ENCODE results near the gene MPPED1. TPM values are rescaled to one million over a fixed set of nuclear protein-coding genes. Genes with fewer than 3 reads are reported as not detected.

MPPED1 gene
- total RNA-seq, 1 experiment from 2014 or later: not detected

DNA sequence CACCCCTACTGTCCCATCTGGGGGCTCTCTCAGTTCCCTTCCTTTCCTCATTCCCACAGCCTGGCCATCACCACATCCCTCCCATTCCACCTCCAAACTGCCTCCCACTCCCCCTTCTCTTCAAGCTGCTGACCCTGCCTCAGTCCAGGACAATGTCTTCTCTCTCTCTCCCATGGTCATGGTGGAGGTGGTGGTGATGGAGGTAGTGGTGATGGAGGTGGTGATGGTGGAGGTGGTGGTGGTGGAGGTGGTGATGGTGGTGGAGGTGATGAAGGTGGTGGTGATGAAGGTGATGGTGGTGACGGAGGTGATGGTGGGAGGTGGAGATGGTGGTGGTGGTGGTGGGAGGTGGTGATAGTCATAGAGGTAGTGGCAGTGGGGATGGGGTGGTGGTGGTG is 87.0 kb downstream of the MPPED1 start:
- intact Hi-C loops (cut with micrococcal nuclease): no loop called here
- no peak for DNase-seq (ENCODE audit: unreplicated experiment)
- ChIA-PET POLR2A (no interaction called here), CTCF (interaction anchor here (0.6 kb wide), 1 partner anchor 348 kb away, joined by 5 read pairs; no protein-coding TSS in a partner anchor)
- no TSS peak for BruUV-seq (replicated peaks)
- H3K27me3 Mint-ChIP-seq (ENCODE audit: insufficient read depth, unreplicated experiment): no peaks in the 10 kb centered on the region
- H3K36me3 Mint-ChIP-seq (ENCODE audit: insufficient read depth, unreplicated experiment): no peaks in the 10 kb centered on the region
- TF ChIP-seq, protein P1, sequence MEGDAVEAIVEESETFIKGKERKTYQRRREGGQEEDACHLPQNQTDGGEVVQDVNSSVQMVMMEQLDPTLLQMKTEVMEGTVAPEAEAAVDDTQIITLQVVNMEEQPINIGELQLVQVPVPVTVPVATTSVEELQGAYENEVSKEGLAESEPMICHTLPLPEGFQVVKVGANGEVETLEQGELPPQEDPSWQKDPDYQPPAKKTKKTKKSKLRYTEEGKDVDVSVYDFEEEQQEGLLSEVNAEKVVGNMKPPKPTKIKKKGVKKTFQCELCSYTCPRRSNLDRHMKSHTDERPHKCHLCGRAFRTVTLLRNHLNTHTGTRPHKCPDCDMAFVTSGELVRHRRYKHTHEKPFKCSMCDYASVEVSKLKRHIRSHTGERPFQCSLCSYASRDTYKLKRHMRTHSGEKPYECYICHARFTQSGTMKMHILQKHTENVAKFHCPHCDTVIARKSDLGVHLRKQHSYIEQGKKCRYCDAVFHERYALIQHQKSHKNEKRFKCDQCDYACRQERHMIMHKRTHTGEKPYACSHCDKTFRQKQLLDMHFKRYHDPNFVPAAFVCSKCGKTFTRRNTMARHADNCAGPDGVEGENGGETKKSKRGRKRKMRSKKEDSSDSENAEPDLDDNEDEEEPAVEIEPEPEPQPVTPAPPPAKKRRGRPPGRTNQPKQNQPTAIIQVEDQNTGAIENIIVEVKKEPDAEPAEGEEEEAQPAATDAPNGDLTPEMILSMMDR (IDR thresholded peaks at IDR 0.05; ENCODE audit: unreplicated experiment): no peak
- no peaks in the 10 kb centered on the region for H3K9me3 Mint-ChIP-seq (ENCODE audit: unreplicated experiment)
- no peak overlapping the region for H3K27ac Mint-ChIP-seq (ENCODE audit: low read depth, unreplicated experiment)
- H3K4me1 Mint-ChIP-seq (ENCODE audit: insufficient read depth, unreplicated experiment): no peaks in the 10 kb centered on the region
- H3K4me3 Mint-ChIP-seq (ENCODE audit: unreplicated experiment): no peak overlapping the region

DNA sequence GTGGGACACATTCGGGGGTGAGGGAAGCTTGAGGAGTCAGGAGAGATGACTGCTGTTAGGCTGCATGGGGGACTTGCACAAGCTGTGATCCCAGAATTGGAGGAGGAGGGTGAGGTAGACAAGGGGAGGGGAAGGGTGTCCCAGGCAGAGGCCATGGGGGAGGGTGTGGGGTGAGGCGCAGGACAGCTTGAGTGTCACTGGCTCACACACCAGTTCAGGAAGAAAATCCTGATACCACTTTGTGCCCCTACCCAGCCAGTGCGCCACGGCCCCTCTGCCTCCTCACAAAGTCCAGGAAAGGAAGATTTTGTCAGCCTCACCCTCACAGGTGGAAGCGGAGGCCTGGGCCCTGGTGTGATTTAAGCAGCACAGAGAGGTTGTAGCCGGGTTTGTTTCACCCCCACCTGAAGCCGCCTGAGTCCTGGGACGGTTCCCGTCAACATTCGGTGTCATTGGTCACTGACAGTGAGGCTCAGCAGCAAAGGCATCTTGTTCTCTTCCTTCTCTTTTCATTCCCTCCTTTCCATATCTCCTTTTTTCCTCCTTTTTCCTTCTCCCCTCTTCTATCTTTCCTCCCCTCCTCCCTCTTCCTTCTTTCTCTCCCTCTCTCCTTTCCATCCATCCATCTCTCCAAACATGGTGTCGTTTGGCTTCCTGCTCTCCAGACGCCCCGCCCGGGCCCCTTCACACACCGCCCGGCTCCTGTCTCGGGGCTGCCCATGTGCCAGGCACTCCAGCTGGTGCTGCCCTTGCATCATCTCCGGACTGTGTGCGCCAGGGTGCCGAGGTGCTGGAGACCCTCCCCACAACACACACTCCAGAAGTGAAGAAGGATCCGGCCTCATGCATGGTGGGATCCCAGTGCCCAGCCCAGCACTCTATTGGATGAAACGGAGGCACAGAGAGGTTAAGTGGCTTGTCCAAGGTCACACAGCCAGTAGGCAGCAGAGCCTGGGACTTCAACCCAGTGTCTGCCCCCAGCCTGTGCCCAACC is 89.3 kb downstream of the MPPED1 start:
- Mint-ChIP-seq H3K36me3 (ENCODE audit: insufficient read depth, unreplicated experiment) (no peaks in the 10 kb centered on the region), H3K4me3 (ENCODE audit: unreplicated experiment) (no peak overlapping the region), H3K4me1 (ENCODE audit: insufficient read depth, unreplicated experiment) (no peaks in the 10 kb centered on the region), H3K27ac (ENCODE audit: low read depth, unreplicated experiment) (no peak overlapping the region), H3K27me3 (ENCODE audit: insufficient read depth, unreplicated experiment) (no peaks in the 10 kb centered on the region), H3K9me3 (ENCODE audit: unreplicated experiment) (no peaks in the 10 kb centered on the region)
- intact Hi-C loops (cut with micrococcal nuclease): no loop called here
- TF ChIP-seq, protein P1 (IDR thresholded peaks at IDR 0.05; ENCODE audit: unreplicated experiment): no peak
- ChIA-PET CTCF (no interaction called here), POLR2A (interaction anchor here (0.5 kb wide), 1 partner anchor 53 kb away, joined by 3 read pairs; no protein-coding TSS in a partner anchor)
- DNase-seq (ENCODE audit: unreplicated experiment): no peak
- BruUV-seq (replicated peaks): no TSS peak

DNA sequence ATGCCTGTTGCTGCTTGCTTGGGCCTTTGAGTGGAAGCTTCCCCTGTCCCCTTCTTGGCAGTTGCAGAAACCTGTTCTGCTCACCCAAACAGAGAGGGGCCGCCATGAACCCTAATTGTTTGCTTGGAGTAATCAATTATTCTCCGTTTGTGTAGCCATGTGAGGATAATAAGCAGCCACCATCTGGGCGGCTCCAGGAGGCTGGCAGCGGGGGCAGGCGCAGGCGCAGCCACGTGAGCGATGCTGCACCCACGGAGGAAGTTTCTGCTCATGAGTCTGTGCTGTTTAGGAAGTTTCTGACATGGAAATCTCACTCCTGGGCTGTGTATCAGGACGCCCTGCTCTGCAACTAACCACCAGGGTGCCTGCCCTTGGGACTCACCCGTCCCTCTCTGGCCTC is 90.1 kb downstream of the MPPED1 start:
- BruUV-seq (replicated peaks): no TSS peak
- intact Hi-C loops (cut with micrococcal nuclease): no loop called here
- Mint-ChIP-seq H3K27ac (ENCODE audit: low read depth, unreplicated experiment) (no peak overlapping the region), H3K36me3 (ENCODE audit: insufficient read depth, unreplicated experiment) (no peaks in the 10 kb centered on the region), H3K4me1 (ENCODE audit: insufficient read depth, unreplicated experiment) (no peaks in the 10 kb centered on the region), H3K4me3 (ENCODE audit: unreplicated experiment) (no peak overlapping the region), H3K27me3 (ENCODE audit: insufficient read depth, unreplicated experiment) (no peaks in the 10 kb centered on the region), H3K9me3 (ENCODE audit: unreplicated experiment) (no peaks in the 10 kb centered on the region)
- POLR2A ChIA-PET: no interaction called here
- CTCF ChIA-PET: no interaction called here
- TF ChIP-seq, protein P1 (IDR thresholded peaks at IDR 0.05; ENCODE audit: unreplicated experiment): no peak
- DNase-seq (ENCODE audit: unreplicated experiment): no peak

DNA sequence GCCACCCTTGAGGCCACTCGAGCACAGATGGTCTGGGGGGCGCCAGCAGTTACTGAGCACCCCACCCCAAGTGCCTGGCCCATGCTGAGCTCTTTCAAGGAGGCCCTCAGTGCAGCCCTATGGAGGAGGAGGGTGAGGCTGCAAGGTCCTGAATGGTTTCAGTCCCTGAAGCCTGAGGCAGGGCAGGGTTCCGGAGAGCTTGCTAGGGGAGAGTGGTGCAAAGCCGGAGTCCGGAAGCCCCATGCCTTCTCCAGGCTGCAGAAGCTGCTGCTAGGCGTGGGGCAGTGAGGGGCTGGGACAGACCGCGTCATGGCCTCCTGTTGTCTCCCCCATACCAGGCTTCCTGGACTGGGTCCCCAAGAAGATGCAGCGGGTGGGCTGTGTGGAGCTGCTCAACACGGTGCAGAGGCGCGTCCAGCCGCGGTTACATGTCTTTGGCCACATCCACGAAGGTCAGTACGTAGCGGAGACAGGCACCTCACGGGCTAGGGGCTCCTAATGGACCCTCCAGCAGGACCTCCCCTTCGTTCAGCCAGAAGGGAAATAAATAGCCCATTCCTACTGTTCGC is 90.6 kb downstream of the MPPED1 start:
- H3K4me3 Mint-ChIP-seq (ENCODE audit: unreplicated experiment): no peak overlapping the region
- TF ChIP-seq, protein P1 (IDR thresholded peaks at IDR 0.05; ENCODE audit: unreplicated experiment): no peak
- H3K9me3 Mint-ChIP-seq (ENCODE audit: unreplicated experiment): no peaks in the 10 kb centered on the region
- no peaks in the 10 kb centered on the region for H3K36me3 Mint-ChIP-seq (ENCODE audit: insufficient read depth, unreplicated experiment)
- BruUV-seq (replicated peaks): no TSS peak
- H3K27ac Mint-ChIP-seq (ENCODE audit: low read depth, unreplicated experiment): no peak overlapping the region
- no peak for DNase-seq (ENCODE audit: unreplicated experiment)
- H3K4me1 Mint-ChIP-seq (ENCODE audit: insufficient read depth, unreplicated experiment): no peaks in the 10 kb centered on the region
- ChIA-PET CTCF (no interaction called here), POLR2A (no interaction called here)
- intact Hi-C loops (cut with micrococcal nuclease): no loop called here
- H3K27me3 Mint-ChIP-seq (ENCODE audit: insufficient read depth, unreplicated experiment): no peaks in the 10 kb centered on the region

All from MCF 10A (cell line).